T-cell (primary cell): ENCODE measurements around the gene ZNF669. TPM values are rescaled to one million over a fixed set of nuclear protein-coding genes. Genes with fewer than 3 reads are reported as not detected.
A peak's percentile ranks its signal among the peaks of the same experiment; 100 is the strongest.
"Not testable (repeated sequence)": the region's sequence is repeated elsewhere in the genome, so short reads cannot be mapped to it uniquely, and the experiment has no call there.

Experiments used
- ATAC-seq, 4 experiments: fragments of 200-7000 bp in 3 of 4; fragments of 150-1000 bp in 1 of 4; cut with Tn5 transposase; replicated peaks in 1 of 4; 1 replicate in 3 of 4; 2 replicates in 1 of 4; pipeline ENCODE4 v1.10.0; 2021; ENCODE audit warnings: moderate library complexity in 3 of 4, mild to moderate bottlenecking in 2 of 4, moderate number of reproducible peaks in 1 of 4
- CTCF ChIA-PET, 2 donors: fragments of 300-600 bp; sonication (Branson Sonifier 250); formaldehyde crosslinking; loops; one replicate each; lab custom pipeline; 2022; ENCODE audit warnings: antibody characterized with exemption in 2 of 2; lab: Charles Lee
- POLR2A ChIA-PET, 2 donors: fragments of 300-600 bp; sonication (Branson Sonifier 250); formaldehyde crosslinking; loops; one replicate each; lab custom pipeline; 2022; ENCODE audit warnings: antibody characterized with exemption in 2 of 2; lab: Charles Lee
- DNase-seq, 35 experiments: peaks; one replicate each; pipeline versions ENCODE4 v3.0.0 to v3.0.0-alpha.2; 2013 to 2023
- H3K27ac ChIP-seq: one replicate; pipeline ENCODE4 v1.5.1; 2013; ENCODE audit warnings: low read length
- H3K27me3 ChIP-seq, 2 experiments: replicated peaks in 1 of 2; 1 replicate in 1 of 2; 2 replicates in 1 of 2; pipeline versions ENCODE4 v1.6.1 to v1.7.0; 2013; ENCODE audit warnings: low read length in 1 of 2, mixed read lengths in 1 of 2; ENCODE audit not compliant: control insufficient read depth in 2 of 2, insufficient read depth in 2 of 2; ENCODE audit errors: extremely low read depth in 1 of 2
- H3K36me3 ChIP-seq, 2 donors: 1 replicate in 1 of 2; 2 replicates in 1 of 2; pipeline versions ENCODE4 v1.6.1 to v1.7.0; 2013; ENCODE audit warnings: low read length in 1 of 2; ENCODE audit not compliant: control insufficient read depth in 2 of 2, insufficient read depth in 1 of 2; ENCODE audit errors: extremely low read depth in 1 of 2
- H3K4me1 ChIP-seq, 2 experiments: 1 replicate in 1 of 2; 2 replicates in 1 of 2; pipeline versions ENCODE4 v1.6.1 to v1.7.0; 2013; ENCODE audit warnings: low read length in 2 of 2, mixed read lengths in 1 of 2; ENCODE audit not compliant: insufficient read depth in 2 of 2, control insufficient read depth in 1 of 2; ENCODE audit errors: extremely low read depth in 1 of 2
- H3K4me3 ChIP-seq, 2 donors: 1 replicate in 1 of 2; 2 replicates in 1 of 2; pipeline versions ENCODE4 v1.5.1 to v1.7.0; 2013; ENCODE audit warnings: mild to moderate bottlenecking in 2 of 2, low read length in 1 of 2, moderate library complexity in 1 of 2; ENCODE audit not compliant: control insufficient read depth in 1 of 2; ENCODE audit errors: extremely low read depth in 1 of 2
- H3K9me3 ChIP-seq: 2 replicates; pipeline ENCODE4 v1.7.0; 2013
- H3K27ac Mint-ChIP-seq, 2 donors: one replicate each; pipeline ENCODE4 v1.8.0; 2020 to 2021; ENCODE audit warnings: mild to moderate bottlenecking in 2 of 2, mixed read lengths in 2 of 2
- H3K27me3 Mint-ChIP-seq, 2 donors: one replicate each; pipeline ENCODE4 v1.8.0; 2021 to 2022; ENCODE audit warnings: mixed read lengths in 2 of 2
- H3K36me3 Mint-ChIP-seq: one replicate; pipeline ENCODE4 v1.8.0; 2021; ENCODE audit warnings: mixed read lengths
- H3K4me1 Mint-ChIP-seq, 3 donors: one replicate each; pipeline ENCODE4 v1.8.0; 2020 to 2022; ENCODE audit warnings: mixed read lengths in 3 of 3, mild to moderate bottlenecking in 1 of 3
- H3K4me3 Mint-ChIP-seq, 3 donors: one replicate each; pipeline ENCODE4 v1.8.0; 2020 to 2022; ENCODE audit warnings: mild to moderate bottlenecking in 3 of 3, mixed read lengths in 3 of 3, moderate library complexity in 3 of 3
- H3K9me3 Mint-ChIP-seq, 3 donors: one replicate each; pipeline ENCODE4 v1.8.0; 2020 to 2022; ENCODE audit warnings: mixed read lengths in 3 of 3
- WGBS: methylation state at CpG from one replicate; pipeline ENCODE4 v1.1.5; 2013; ENCODE audit warnings: missing lambda C conversion rate; ENCODE audit not compliant: insufficient coverage; 5-methylcytosine and 5-hydroxymethylcytosine counted together
- total RNA-seq, 35 experiments: library from RNA in 6 of 35; stranded (reverse) in 6 of 35; fragments of 120-200 nt in 1 of 35; gene quantifications; one replicate each; pipeline versions ENCODE4 v1.2.1 to v1.2.4 and lab custom pipeline; 2013 to 2026

The ZNF669 gene
- total RNA-seq, 5 donors from 2014 or later (not counting 1 experiment from before 2014, with no cell fraction given): 11.0 to 13.7 (median 12.8) TPM

DNA sequence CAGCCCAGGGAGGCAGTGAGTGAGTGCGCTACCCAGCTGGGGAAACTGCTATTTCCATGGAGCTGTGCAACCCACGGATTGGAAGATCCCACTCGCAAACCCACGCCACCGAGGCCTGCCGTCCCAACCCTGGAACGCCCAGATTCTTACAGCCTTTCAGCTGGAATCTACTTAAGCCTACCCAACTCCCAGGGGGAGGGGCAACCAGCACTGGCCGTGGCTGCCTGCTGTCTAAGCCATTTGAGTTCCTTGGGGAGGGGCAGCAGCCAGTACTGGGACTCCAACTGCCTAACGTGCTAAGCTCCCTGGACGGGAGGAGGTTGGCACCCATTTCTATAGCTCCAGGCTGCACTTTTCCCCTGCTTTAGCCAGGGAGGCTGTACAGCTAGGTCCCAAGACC, 27.1 kb upstream of the ZNF669 start:
- peaks cover 2 to 3% of the 10 kb centered on the region in 2 experiments for H3K4me1 ChIP-seq
- H3K4me3 ChIP-seq: no peak overlapping the region
- Mint-ChIP-seq H3K27me3 (no peaks in the 10 kb centered on the region), H3K9me3 (peaks cover 24 to 44% (median 33%) of the 10 kb centered on the region in 3 donors), H3K4me3 (no peak overlapping the region), H3K27ac (no peak overlapping the region), H3K4me1 (peaks cover 7 to 9% (median 7%) of the 10 kb centered on the region in 3 donors), H3K36me3 (peaks cover 49% of the 10 kb centered on the region)
- no peak for ATAC-seq
- H3K9me3 ChIP-seq: peaks cover 5% of the 10 kb centered on the region
- no peak overlapping the region for H3K27ac ChIP-seq
- POLR2A ChIA-PET: no interaction called here
- no peaks in the 10 kb centered on the region for H3K27me3 ChIP-seq
- DNase-seq: no peak
- WGBS: 100% methylated on average over 10 of the region's 10 CpGs
- CTCF ChIA-PET: no interaction called here
- peaks cover 0 to 7% of the 10 kb centered on the region in 2 donors for H3K36me3 ChIP-seq

DNA sequence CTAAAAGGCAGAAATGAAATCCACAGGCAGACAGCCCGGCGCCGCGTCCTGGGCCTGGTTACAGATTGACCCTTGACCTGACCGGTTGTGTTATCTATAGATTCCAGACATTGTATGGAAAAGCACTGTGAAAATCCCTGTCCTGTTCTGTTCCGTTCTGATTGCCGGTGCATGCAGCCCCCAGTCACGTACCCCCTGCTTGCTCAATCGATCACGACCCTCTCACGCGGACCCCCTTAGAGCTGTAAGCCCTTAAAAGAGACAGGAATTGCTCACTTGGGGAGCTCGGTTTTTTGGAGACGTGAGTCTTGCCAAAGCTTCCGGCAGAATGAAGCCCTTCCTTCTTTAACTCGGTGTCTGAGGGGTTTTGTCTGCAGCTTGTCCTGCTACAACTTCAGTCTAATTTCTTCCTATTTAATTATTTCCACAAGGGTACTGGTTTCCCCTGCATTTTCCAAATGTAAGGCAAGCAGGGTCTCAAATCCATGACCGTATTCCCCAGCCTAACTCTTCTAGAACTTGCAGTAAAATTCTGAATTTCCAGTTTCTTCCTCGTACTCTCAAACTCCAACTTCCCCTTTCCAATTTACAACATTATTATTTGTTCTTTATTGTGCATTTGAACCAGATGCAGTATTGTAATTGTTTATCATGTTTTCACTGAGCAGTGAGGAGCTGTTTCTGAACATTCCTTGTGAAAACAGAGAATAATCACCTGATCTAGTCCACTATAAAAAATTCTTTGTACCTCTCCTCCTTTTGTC, 23.5 kb upstream of the ZNF669 start:
- peaks cover 23% of the 10 kb centered on the region for H3K36me3 Mint-ChIP-seq
- H3K27ac ChIP-seq, H3K4me1 Mint-ChIP-seq, H3K27me3 Mint-ChIP-seq, H3K9me3 ChIP-seq, ATAC-seq, H3K36me3 ChIP-seq, DNase-seq, H3K27me3 ChIP-seq, CTCF ChIA-PET, H3K4me1 ChIP-seq: not testable (repeated sequence)
- POLR2A ChIA-PET: interaction anchor here in 1 of 2 donors (1.0 kb wide), 1 partner anchor 83 kb away, joined by 3 read pairs; no protein-coding TSS in a partner anchor
- peaks cover under 1 to 11% (median 8%) of the 10 kb centered on the region in 3 donors for H3K9me3 Mint-ChIP-seq
- WGBS: 45% methylated on average over 9 of the region's 18 CpGs
- H3K27ac Mint-ChIP-seq: peak overlapping the region; percentile 40 to 76
- H3K4me3 Mint-ChIP-seq: peak overlapping the region; percentile 70 to 86 (median 84)
- H3K4me3 ChIP-seq: peak overlapping the region in 1 of 2 donors; percentile 10

DNA sequence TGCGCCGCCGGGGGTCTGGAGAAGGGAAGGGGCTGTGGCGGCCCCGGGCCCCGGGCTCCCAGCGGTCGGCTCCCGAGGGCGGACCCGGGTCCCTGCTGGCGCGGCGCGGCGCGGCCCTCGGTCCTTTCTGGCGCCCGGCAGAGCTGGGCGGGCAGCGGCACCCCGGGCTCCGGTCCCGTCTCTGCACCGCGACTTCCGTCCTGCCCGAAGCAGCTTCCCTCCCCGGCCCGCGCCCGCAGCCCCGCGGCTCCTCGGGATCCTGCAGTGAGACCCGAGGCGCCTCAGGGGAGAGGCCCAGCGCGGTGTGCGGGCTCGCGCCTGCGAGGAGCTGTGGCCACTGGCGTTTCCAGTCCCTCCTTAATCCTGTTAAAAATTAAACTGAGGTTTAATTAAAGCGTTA, 22.4 kb upstream of the ZNF669 start:
- CTCF ChIA-PET, H3K9me3 Mint-ChIP-seq, H3K27me3 ChIP-seq, H3K27ac Mint-ChIP-seq, H3K4me1 ChIP-seq, H3K4me3 Mint-ChIP-seq, POLR2A ChIA-PET, H3K36me3 ChIP-seq, DNase-seq, H3K27ac ChIP-seq, H3K27me3 Mint-ChIP-seq, H3K4me1 Mint-ChIP-seq, H3K9me3 ChIP-seq, H3K4me3 ChIP-seq: not testable (repeated sequence)
- peak; percentile 57 to 79 (median 73) for ATAC-seq
- WGBS: no CpG with 5 or more reads among the region's 46 CpGs
- peaks cover 12% of the 10 kb centered on the region for H3K36me3 Mint-ChIP-seq

DNA sequence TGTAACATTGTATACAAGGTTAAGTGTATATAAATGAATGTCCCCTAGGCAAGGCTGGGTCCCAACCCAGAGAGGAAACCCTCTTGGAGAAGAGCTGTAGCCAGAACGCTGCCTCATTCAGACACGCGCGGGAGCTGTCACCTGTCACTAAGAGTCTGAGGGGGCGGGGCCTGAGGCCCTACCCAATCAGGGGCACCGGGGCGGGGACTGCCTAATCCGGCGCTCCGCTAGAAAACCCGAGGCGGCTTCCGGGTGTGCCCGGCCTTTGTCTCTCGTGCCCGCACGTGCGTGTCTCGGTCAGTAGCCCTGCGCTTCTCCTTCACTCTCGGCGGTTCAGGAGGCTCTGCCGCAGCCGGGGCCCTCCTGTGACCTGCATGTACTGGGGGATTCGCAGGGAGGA, 22.0 kb upstream of the ZNF669 start:
- CTCF ChIA-PET, H3K9me3 ChIP-seq, H3K36me3 ChIP-seq, H3K27ac ChIP-seq, H3K27me3 Mint-ChIP-seq, H3K27me3 ChIP-seq, H3K9me3 Mint-ChIP-seq, POLR2A ChIA-PET, DNase-seq, H3K4me3 ChIP-seq, H3K4me3 Mint-ChIP-seq, H3K4me1 Mint-ChIP-seq, H3K27ac Mint-ChIP-seq, H3K4me1 ChIP-seq: not testable (repeated sequence)
- no CpG with 5 or more reads among the region's 25 CpGs for WGBS
- peak; percentile 99 to 100 (median 100) for ATAC-seq
- peaks cover 12% of the 10 kb centered on the region for H3K36me3 Mint-ChIP-seq

DNA sequence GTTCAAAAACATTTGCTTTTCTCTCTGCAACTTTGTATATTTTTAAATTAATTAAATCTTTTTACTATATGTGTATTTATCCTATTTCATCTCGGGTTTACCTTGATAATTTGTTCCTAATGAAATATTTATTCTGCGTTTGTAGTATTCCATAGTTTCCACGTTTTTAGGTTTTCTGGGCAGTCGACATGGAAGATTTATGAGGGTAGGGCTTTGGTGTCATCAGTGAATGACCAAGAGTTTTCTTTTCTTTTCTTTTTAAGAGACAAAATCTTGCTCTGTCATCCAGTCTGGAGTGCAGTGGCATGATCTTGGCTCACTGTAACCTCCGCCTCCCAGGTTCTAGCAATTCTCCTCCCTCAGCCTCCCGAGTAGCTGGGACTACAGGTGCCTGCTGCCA, 17.2 kb upstream of the ZNF669 start:
- Mint-ChIP-seq H3K36me3 (no peaks in the 10 kb centered on the region), H3K4me1 (no peaks in the 10 kb centered on the region), H3K27ac (no peak overlapping the region), H3K4me3 (no peak overlapping the region), H3K9me3 (no peaks in the 10 kb centered on the region), H3K27me3 (no peaks in the 10 kb centered on the region)
- Histone ChIP-seq H3K4me1 (no peaks in the 10 kb centered on the region), H3K9me3 (no peaks in the 10 kb centered on the region), H3K4me3 (no peak overlapping the region), H3K27me3 (no peaks in the 10 kb centered on the region), H3K36me3 (no peaks in the 10 kb centered on the region), H3K27ac (no peak overlapping the region)
- 92% methylated on average over 2 of the region's 6 CpGs for WGBS
- DNase-seq (no peak), ATAC-seq (no peak)
- ChIA-PET CTCF (no interaction called here), POLR2A (no interaction called here)

DNA sequence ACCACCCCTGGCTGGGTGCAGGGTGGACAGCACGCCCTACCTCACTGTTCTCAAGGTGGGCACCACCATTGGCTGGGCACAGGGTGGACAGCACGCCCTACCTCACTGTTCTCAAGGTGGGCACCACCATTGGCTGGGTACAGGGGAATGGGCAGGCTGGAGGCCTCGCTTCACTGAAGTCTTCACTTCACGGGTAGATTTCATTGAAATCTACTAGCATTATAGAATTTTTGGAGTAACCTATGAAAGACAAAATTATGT, 16.2 kb upstream of the ZNF669 start:
- 100% methylated on average over 1 of the region's 4 CpGs for WGBS
- H3K4me1 Mint-ChIP-seq, H3K27ac Mint-ChIP-seq, H3K9me3 Mint-ChIP-seq, H3K4me1 ChIP-seq, H3K27ac ChIP-seq, H3K36me3 ChIP-seq, H3K27me3 ChIP-seq, H3K4me3 Mint-ChIP-seq, DNase-seq, H3K36me3 Mint-ChIP-seq, CTCF ChIA-PET, H3K4me3 ChIP-seq, ATAC-seq, H3K9me3 ChIP-seq, H3K27me3 Mint-ChIP-seq: not testable (repeated sequence)
- POLR2A ChIA-PET: interaction anchor here (0.5 to 0.7 kb wide), 2 partner anchors 16 to 374 kb away, joined by 4 to 14 read pairs; partner anchors contain the start of gene ZNF669 (in 1 of the 2)
